Measurements from ENCODE around the gene PFKP.

- TF ChIP-seq CTCF (IDR thresholded peaks at IDR 0.05) (no peak), RAD21 (conservative IDR thresholded peaks at IDR 0.05 in 1 of 2, IDR thresholded peaks at IDR 0.05 in 1 of 2) (no peak), MAX (IDR thresholded peaks at IDR 0.05) (no peak), POLR2A (IDR thresholded peaks at IDR 0.05; ENCODE audit: low read length) (no peak), HDAC2 (IDR thresholded peaks at IDR 0.05) (no peak), NFE2L2 (conservative IDR thresholded peaks at IDR 0.05; ENCODE audit: low read length) (no peak), PHF8 (IDR thresholded peaks at IDR 0.05; ENCODE audit: borderline replicate concordance, low read depth) (no peak), JUN (IDR thresholded peaks at IDR 0.05) (no peak), RARB (CRISPR knock-in tag; IDR thresholded peaks at IDR 0.05) (no peak), BHLHE40 (IDR thresholded peaks at IDR 0.05; ENCODE audit: low read depth, low read length) (no peak), USF2 (IDR thresholded peaks at IDR 0.05) (no peak), SMC3 (IDR thresholded peaks at IDR 0.05) (no peak)
Observed at GRCh38 chr10:3123571-3124411, 56.4 kb downstream of the PFKP start.

Measured in A549 (cell line).